Endometrial microvascular endothelial cells (primary cell): ENCODE results near the gene MND1. TPM values are rescaled to one million over a fixed set of nuclear protein-coding genes. Genes with fewer than 3 reads are reported as not detected.
"Not testable (repeated sequence)": the region's sequence is repeated elsewhere in the genome, so short reads cannot be mapped to it uniquely, and the experiment has no call there.

Experiments
- in situ Hi-C: cut with HindIII; loops from 2 replicates; pipeline ENCODE4 v1.10.0; 2017; ENCODE audit warnings: low sequenced_read_pairs, low pct_unique_long_range_greater_than_20kb; ENCODE audit errors: inconsistent ontology term
- total RNA-seq: library from RNA; depleted of rRNA; stranded (reverse); fragments of >200 nt; gene quantifications from one replicate; pipeline ENCODE4 v1.2.3, GENCODE V29; 2015; ENCODE audit errors: inconsistent ontology term

MND1 gene
- total RNA-seq, 1 donor from 2014 or later = 1.0 TPM

DNA sequence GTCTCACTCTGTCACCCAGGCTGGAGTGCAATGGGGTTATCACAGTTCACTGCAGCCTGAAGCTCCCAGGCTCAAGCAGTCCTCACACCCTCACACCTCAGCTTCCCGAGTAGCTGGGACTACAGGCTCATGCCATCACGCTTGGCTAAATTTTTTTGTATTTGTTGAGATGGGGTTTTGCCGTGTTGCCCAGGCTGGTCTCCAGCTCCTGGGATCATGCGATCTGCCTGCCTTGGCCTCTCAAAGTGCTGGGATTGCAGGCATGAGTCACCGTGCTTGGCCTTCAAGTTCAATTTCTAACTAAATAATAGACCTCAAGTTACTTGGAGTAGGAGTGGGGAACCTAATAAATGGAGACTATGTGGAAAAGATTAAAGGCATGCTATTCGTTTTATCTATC is 48.9 kb downstream of the MND1 start:
- in situ Hi-C loops = no loop called here

DNA sequence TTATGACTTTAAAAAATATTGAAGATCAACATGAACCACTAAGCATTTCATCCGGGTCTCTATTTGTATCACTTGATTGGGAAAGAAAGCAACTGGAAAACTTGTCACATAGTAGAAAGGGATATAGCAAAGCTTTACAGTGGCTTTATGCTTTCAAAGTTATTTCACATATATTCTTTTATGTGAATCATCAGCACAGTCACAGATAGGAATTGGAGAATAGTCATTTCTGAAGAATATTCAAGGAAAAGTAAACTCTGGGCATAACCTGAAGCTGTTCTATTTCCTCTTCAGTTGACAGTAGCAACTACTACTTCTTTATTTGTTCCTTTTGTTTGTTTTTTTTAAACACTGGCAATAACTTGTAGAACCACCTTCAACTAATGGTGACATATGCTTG is 50.5 kb downstream of the MND1 start:
- in situ Hi-C loops = no loop called here

DNA sequence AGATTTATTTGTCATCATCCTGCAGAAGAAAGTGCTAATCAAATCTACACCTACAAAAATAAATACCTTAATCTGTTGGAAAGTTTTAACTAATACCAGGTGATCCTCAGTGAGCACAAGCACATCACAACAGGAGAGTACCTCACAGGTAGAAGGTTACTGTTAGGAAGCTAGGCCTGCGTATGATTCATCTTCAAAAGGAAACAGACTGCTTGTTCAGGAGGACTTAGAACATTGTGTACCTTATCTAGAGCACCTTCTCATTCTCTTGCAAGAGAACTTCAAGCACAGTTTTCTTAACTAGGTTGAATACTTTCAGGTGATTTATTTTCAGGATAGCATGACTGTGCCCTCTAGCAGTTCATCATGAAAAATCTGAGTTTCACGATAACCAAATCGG is 54.2 kb downstream of the MND1 start:
- in situ Hi-C loops = no loop called here

DNA sequence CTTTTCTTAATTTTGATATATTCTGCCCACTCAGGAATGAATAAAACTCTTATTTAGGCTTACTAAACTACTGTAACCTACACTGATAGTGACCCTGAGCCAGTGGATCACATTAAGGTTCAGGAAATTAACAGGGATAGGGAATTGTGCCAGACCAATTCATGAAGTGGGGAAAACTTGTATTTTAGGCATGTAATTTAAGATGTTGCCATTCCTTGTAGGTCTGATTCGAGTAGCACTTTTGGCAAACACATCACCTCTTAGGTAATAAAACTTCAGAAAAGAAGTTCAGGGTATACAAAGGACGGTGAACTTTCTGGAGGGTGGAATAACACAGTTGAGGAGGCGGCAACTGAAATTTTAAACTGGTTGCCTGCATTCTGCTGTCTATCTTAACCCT is 54.9 kb downstream of the MND1 start:
- in situ Hi-C loops = no loop called here

DNA sequence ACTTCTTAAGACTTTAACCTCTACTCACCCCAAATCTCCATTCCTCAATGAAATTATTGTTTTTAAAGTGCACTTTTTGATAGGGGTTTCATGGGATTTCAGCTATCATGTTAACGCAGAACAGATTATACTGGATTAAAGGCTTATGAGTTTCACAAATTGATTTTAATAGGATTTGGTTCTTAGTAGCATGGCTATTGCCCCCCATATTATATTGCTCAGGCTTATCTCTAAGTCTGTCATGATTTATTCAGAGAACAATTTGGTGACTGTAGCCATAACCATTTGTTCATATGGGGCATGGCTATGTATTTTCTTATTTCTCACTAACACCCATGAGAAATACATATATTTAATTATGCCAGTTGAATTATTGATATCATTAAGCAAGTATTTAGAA is 57.0 kb downstream of the MND1 start:
- in situ Hi-C loops = no loop called here

DNA sequence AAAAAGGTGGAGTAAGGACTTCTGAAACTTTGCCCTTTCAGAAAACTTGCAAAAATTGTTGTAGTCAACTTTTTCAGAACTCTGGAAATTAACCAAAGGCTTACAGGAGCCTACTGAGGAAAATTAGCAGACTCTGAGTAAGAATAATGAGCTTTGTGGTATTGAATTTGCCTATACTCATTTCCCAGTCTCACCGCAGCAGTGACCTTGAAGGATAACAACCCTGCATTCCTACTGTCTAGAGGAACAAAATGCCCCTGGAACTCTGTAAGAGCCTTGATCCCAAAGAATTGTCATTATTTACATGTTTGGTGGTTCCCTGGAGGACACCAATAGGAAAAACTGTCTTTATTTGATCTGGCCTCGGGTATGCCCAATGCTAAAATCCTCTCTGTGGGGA is 57.9 kb downstream of the MND1 start:
- in situ Hi-C loops = no loop called here

DNA sequence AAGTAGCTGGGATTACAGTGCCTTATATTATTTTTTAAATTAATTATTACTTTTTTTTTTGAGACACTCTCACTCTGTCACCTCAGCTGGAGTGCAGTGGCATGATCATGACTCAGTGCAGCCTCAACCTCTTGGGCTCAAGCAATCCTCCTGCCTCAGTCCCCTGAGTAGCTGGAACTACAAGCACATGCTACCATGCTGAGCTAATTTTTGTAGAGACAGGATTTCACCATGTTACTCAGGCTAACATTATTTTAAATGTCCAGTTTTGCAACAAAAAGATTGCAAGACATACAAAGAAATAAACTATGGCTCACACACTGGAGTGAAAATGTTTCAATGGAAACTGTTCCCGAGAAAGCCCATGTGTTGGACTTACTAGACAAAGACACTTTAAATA is 59.2 kb downstream of the MND1 start:
- in situ Hi-C loops = no loop called here

DNA sequence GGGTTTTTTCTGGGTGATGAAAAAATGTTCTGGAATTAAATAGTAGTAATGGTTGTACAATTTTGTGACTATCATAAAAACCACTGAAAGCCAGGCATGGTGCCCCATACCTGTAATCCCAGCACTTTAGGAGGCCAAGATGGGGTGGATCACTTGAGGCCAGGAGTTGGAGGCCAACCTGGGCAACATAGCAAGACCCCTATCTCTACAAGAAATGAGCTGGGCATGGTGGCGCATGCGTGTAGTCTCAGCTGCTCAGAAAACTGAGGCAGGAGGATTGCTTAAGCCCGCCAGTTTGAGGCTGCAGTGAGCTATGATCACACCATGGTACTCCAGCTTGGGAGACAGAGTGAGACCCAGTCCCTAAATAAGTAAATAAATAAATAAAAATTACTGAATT is 63.4 kb downstream of the MND1 start:
- in situ Hi-C loops = no loop called here

DNA sequence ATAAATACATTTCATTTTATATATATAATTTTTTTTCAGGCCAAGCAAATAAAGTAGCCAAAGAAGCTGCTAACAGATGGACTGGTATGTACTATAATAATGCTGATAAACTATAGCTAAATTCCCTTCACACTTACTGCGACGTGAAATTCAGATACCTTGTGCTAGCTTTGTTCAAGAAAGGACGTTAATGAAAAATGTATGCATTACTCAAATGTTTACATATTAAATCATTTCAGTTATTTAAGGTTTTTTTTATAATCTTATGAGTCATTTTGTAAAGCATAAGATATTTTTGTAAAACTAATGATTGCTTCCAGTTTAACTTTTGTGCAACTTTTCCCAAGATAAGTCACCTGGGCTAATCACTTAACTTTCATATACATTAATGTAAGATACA is 64.4 kb downstream of the MND1 start:
- in situ Hi-C loops = no loop called here

DNA sequence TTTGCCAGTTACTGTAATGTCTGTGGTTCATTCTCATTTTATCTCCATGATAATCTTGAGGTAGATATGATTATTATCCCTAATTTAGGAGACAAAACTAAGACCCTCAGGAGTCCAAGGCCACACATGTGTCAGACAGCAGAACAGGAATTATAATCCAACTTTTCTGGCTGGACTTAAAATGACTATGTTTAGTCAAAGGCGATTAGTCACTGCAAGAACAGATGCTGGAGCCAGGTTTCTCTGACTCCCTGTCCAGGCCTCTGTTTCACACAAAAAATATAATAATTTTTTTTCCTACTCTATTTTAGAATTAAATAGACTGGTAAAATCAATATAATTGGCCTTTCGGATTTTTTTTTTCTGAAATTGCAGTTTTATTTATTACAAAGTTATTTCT is 64.9 kb downstream of the MND1 start:
- in situ Hi-C loops = no loop called here

DNA sequence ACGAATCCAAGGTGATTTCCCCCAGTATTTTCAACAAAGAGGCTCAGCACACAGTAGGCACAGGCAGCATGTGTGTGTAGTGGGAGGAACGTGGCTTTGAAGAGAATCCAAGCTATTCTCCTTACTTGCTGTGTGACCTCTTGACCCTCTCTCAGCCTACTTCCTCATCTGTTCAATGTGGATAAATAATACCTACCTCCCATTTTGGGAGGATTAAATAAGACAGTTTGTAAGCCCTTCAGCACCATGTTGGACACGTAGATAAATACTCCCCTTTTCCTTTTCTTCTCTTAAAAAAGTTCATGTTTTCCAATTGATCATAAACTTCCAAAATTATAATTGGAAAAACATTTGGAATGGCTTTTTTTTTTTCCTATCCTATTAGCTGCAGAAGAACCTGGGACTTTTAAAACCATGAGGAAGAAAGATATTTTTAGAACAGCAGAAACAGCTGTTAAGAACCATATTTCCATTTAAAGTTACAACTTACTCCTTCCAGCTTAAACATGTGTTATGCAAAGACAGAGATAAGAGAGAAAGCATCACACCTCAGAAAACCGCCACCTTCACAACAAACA is 65.5 kb downstream of the MND1 start:
- in situ Hi-C loops = no loop called here

DNA sequence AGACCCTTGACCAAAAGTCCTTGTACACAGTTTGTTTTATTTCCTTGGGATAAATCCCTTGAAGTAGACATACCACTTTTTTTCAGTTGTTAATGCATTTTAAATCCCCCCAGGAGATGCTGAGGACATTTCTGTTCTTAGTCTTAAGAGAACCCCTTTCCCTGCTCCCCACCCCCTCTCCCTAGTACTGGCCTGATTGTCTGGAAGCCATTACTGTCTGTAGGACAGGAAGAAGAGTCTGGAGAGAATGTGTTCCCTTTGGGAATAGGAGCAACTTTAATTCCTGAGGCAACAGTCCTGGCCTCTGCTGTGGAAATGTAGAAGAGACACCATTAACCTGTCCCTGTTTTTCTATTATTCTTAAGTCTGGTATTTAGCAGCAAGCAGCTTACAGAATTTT is 69.4 kb downstream of the MND1 start:
- in situ Hi-C loops = no loop called here

DNA sequence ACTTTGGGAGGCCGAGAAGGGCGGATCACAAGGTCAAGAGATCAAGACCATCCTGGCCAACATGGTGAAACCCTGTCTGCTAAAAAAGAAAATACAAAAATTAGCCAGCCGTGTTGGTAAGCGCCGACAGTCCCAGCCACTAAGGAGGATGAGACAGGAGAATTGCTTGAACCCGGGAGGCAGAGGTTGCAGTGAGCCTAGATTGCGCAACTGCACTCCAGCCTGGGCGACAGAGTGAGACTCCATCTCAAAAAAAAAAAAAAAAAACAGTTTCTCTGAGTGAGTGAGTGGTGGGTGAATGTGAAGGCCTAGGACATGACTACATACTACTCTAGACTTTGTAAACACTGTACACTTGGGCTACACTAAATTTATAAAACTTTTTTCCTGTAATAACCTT is 72.0 kb downstream of the MND1 start:
- in situ Hi-C loops = not testable (repeated sequence)

DNA sequence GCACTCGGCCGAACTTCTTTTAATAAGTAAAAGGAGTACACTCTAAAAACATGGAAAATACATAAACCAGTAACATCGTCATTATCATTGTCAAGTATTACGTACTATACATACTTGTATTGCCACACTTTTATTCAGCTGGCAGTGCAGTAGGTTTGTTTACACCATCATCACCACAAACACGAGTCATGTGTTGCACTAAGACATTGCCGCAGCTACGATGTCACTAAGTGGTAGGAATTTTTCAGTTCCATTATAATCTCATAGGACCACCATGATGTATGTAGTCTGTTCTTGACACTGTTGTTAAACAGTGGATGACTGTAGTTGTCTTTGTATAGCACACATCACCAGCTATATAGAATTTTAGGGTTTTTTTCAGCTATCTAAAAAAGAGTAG is 73.6 kb downstream of the MND1 start:
- in situ Hi-C loops = no loop called here

DNA sequence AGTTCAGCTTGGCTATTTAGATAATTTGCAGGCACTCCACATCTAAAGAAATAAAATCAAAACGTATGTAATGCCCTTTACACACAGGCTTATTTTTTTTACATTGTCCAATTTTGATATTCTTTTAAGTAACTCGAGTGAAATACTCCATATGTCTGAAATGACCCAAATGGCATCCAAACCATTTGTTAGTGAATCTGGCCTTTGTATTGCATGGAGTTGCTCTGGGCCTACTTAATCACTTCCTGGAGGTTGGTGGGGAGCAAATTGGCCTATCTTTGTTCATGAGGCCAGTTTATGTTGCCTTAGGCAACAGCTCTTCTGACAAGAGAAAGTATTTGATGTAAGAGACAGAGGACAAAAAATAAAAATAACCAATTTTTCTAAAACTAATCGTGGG is 74.1 kb downstream of the MND1 start:
- in situ Hi-C loops = no loop called here

DNA sequence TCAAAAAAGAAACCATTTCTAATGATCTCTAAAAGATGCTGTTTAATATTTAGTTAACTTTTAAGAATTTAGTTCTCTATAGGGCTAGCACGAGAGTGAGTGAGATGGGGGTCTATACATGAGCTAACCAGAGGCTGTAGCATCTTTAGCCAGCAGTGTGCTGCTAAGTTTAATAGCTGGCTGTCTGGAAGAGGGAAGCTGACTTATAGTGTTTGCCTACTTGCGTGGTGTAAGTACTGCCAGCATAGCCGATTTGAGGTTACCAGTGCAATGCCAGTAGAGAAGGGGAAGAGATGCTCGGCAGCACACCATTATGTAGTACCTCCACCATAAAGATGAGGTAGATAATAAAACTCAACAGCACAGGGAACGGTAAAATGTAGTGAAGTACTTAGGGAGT is 74.5 kb downstream of the MND1 start:
- in situ Hi-C loops = no loop called here

DNA sequence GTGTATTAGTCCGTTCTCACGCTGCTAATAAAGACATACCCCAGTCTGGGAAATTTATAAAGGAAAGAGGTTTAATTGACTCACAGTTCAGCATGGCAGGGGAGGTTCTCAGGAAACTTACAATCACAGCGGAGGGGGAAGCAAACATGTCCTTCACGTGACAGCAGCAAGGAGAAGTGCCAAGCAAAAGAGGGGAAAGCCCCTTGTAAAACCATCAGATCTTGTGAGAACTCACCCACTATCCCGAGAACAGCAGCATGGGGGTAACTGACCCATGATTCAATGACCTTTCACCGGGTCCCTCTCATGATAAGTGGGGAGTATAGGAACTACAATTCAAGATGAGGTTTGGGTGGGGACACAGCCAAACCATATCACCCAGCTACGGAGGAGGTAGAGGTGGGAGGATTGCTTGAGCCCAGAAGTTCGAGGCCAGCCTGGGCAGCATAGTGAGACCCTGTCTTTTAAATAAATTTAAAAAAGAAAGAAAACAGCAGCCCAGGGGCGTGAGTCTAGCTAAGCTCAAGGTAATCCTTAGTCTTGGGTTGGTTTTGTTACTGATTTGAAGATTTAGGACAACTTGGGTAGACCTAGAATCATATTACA is 75.3 kb downstream of the MND1 start:
- in situ Hi-C loops = no loop called here

DNA sequence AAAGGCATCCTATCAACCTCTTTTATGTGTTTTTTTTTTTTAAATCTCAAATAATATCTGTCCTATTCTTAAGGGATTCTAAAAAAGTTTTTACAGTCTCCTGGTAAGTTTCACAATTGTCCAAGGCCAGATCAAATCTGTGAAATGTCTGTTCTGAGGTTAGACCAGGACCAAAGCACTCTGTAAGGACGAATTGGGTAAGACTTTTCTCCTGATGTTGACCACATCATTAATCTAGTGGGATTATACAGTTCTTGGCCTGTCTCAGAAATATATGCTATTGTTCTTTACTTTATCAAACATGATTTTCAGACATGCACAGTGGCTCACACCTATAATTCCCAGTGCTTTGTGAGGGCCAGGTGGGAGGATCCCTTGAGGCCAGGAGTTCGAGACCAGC is 75.9 kb downstream of the MND1 start:
- in situ Hi-C loops = no loop called here

DNA sequence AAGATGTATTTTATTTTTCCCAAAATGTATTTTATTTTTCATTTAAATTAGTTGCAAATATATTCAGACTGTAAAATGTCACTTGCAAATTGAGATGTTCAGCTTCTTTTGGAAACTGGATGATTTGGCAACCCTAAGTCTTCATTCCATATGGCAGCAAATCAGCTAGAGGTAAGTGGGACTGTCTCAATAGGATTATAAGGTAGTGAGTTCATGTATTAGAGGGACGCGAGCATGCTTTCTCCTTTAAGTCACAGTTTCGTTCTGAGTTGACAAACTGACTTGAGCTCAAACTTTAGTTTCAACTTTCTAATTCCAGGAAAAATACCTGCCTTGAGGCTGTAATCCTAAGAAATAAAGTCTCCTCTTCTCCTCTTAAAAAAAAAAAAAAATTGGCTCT is 77.5 kb downstream of the MND1 start:
- in situ Hi-C loops = no loop called here

DNA sequence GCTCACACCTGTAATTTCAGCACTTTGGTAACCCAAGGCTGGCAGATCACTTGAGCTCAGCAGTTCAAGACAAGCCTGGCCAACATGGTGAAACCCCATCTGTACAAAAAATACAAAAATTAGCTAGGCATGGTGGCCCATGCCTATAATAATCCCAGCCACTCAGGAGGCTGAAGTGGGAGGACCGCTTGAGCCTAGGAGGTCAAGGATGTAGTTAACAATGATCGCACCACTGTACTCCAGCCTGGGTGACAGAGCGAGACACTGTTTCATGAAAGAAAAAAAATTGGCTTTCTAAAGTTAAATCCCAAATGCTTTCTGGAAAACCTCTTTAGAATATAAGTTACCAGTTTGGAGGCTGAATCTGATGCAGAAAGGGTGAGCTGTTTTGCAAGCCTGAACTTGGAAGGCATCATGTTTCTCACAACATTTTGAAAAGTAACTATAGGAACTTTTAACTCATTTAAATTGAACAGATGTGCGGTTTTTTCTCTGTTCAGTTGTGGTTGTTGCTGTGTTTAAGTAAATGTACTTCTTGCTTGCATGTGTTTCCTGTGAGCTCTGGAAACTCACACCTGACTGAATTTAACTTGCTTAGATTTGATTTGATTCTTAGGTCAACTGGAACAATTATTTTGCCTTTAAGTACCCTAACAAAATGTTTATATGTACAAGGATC is 81.9 kb downstream of the MND1 start:
- in situ Hi-C loops = no loop called here
